GM18505 (cell line): ENCODE data around the gene AKR7A3.

Source experiments
- ATAC-seq: cut with Tn5 transposase; IDR thresholded peaks from one replicate; pipeline ENCODE4 v1.9.1; 2021; ENCODE audit not compliant: unreplicated experiment
- POLR2A ChIP-seq: IDR thresholded peaks from 4 replicates; pipeline ENCODE4 v1.6.1; 2011; ENCODE audit warnings: borderline replicate concordance; ENCODE audit not compliant: insufficient read depth, insufficient read length; ENCODE audit errors: extremely low read depth

Gene AKR7A3

DNA sequence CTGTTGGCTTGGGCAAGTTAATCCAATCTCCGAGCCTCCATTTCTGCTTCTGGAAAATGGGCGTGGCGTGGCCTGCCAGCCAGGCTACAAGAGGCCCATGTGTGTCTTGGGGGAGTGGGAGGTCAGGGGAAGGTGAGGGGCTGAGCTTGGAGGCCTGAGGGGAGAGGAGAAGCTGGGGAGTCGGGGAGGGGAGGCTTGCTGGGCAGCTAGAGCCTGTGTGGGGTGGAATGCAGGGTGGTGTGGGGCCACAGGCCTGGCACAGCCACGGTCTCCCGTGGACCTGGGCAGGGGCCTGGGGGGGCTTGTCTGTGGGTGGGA is 38.1 kb upstream of the AKR7A3 start:
- ATAC-seq, result no peak
- no peak for TF ChIP-seq POLR2A

DNA sequence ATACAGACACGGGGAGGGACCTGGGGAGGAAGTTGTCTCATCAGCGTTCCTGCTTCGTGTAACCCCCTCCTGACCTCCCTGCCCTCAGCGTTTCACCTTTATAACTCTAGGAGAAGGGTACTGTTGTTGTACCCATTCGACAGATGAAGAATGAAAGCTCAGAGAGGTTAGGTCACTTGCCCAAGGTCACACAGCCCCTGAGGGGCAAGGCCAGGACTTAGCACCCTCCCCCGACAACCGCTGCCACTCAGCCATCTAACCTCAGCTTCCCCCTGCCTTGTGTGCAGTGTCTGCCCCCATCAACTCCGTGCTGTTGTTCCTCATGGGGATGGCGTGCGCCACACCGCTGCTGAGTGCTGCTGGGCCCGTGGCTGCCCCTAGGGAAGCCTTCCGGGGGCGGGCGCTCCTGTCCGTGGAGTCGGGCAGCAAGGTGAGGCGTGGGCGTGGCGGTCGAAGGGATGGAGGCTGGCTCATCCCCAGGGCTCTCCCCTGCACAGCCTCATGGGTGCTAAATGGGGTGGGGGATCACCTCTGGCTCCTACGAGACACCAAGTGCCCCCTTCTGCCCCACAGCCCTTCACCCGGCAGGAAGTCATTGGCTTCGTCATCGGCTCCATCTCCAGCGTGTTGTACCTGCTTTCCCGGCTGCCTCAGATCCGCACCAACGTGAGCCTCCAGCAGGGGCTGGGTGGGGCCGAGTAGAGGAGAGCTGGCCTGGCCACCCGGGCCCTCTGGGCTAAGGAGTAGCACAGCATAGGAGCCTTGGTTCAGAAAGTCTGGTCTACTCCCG is 37.6 kb upstream of the AKR7A3 start:
- ATAC-seq, result no peak
- TF ChIP-seq POLR2A, result no peak

DNA sequence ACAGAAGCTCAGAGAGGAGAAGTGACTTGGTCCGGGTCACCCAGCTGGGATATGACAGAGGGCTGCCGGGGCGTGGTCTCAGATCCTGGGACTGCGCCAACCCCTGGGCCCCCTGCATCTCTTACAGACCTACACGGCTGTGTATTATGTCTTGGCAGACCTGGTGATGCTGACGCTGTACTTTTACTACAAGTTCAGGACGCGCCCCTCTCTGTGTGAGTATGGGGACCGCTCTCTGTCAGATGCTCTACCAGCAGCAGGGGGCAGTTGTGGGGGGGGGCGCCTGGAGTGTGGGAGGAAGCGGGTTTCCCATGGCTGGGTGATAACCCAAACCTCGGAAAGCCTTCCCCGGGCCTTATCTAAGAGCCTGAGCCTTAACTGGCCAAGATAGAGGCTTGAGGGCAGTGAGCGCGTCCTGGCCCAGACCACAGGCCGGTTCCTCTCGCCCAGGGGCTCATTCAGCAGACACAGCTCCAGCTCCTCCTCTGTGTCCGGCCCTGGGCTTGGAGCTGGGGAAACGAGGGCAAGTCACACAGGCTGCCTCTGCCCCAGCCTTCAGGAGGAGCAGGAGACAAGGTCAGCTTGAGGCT is 36.9 kb upstream of the AKR7A3 start:
- no peak for ATAC-seq
- TF ChIP-seq POLR2A, result no peak

- ATAC-seq, result no peak
- no peak for TF ChIP-seq POLR2A
Observed at GRCh38 chr1:19324665-19324990, 36.1 kb upstream of the AKR7A3 start.

- no peak for ATAC-seq
- no peak for TF ChIP-seq POLR2A
Observed at GRCh38 chr1:19323987-19324664, 35.6 kb upstream of the AKR7A3 start.

- no peak for TF ChIP-seq POLR2A
- ATAC-seq, result no peak
Observed at GRCh38 chr1:19322481-19322880, 33.9 kb upstream of the AKR7A3 start.

GRCh38 chr1:19321071-19321470 is 32.5 kb upstream of the AKR7A3 start:
- ATAC-seq, result no peak
- TF ChIP-seq POLR2A, result no peak

DNA sequence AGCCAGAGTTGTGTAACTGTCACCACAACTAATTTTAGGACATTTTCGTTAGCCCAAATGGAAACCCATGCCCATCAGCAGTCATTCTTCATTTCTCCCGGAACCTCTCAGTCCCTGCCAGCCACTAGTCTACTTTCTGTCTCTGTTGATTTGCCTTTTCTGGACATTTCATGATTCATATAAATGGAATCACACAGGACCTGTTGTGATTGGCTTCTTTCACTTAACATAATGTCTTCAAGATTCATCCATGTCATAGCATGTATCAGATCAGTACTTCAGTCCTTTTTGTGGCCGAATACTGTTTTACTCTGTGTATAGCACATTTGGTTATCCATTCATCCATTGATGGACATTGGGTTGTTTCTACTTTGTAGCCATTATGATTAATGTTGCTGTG is 30.6 kb upstream of the AKR7A3 start:
- no peak for ATAC-seq

GRCh38 chr1:19317126-19317910 is 28.7 kb upstream of the AKR7A3 start:
- ATAC-seq, result no peak
- no peak for TF ChIP-seq POLR2A

More for the DNA sequence above, 30.6 kb upstream of the AKR7A3 start:
- no peak for TF ChIP-seq POLR2A

DNA sequence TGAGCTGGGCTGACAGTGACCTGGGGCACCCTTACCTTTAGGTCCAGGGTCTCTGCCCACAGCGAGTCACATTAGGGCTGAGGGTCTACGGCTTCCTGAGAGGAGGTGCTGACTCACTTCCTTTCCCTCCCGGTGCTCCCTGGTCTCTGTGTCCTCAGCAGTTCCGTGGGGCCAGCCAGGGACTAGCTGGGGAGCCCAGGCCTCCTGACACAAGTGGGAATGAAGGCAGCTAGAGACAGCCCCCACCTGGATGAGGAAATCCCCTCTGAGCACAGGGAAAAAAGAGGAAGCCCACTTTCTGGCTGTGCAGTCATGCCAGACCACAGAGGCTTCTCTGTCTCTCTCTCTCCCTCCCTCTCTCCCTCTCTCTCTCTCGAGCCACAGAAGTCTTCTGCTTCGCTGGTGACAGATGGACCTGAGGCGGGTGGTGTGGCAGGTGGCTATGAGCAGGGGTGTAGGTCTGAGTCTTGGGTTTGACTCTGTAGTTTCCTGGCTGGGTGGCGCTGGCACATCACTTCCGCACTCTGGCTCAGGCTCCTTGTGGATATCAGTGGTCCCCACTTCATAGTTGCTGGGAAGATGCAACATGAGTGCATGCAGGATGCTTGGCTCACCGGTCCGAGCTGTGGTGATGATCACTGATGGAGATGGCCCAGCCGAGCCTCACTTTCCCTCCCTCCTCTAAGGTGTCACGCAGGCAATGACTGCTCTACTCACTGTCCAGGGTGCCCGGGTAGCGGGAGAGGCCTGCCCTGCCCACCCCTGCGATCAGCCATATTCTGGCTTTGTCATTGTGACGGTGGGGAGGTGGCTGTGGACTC is 27.0 kb upstream of the AKR7A3 start:
- TF ChIP-seq POLR2A, result no peak
- peak; percentile 34 for ATAC-seq

DNA sequence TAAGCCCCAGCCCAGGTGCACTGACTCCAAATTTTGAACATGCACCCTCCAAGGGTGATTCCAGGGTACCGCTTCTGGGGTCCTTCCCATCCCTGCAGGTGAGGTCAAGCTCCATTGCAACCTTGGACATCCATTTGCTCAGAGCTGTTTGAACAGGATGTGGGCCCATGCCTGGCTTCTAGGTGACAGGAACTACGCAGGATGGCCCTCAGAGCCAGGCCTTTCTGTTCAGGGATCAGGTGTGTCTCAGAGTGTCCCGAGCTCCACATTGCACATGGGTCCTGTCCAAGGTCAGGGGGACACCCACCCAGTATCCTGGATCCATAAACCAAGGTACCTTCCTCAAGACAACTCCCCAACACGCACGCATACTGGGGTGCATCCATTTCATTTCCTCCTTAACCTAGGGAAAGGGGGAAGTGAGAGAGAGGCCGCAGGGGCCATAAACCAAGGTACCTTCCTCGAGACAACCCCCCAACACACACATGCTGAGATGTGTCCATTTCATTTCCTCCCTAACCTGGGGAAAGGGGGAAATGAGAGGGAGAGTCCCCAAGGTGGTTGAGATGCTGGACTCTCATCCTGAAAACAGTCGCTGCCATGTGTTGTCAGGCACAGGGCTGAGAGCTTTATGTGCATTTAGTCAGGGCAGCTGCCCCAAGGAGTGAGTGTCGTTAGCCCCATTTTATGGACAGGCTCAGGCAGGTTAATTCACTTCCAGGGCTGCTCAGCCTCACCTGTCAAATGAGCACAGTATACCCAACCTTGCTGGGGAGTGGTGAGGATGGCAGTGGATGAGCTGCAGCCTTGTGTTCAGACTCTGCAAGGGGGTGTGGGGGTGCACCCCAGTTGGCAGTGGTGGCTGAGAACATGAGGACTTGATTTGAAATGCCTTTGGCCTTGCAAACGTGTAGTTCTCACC is 25.7 kb upstream of the AKR7A3 start:
- ATAC-seq, result no peak
- TF ChIP-seq POLR2A, result no peak

DNA sequence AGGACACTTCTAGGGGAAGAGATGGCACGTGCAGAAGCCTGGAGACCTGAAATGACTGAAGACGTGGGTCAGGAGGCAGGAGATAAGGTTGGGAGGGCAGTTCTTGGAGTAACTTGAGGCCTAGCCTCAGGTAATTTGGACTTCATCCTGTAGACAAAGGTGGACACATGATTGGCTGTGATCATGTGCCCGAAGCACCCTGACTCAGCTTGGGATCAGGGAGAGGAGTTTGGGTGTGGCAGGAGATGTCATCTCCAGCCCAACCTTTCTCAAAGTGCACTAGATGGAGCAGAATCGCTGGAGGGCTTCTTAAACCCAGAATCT is 25.0 kb upstream of the AKR7A3 start:
- no peak for TF ChIP-seq POLR2A
- ATAC-seq, result no peak

DNA sequence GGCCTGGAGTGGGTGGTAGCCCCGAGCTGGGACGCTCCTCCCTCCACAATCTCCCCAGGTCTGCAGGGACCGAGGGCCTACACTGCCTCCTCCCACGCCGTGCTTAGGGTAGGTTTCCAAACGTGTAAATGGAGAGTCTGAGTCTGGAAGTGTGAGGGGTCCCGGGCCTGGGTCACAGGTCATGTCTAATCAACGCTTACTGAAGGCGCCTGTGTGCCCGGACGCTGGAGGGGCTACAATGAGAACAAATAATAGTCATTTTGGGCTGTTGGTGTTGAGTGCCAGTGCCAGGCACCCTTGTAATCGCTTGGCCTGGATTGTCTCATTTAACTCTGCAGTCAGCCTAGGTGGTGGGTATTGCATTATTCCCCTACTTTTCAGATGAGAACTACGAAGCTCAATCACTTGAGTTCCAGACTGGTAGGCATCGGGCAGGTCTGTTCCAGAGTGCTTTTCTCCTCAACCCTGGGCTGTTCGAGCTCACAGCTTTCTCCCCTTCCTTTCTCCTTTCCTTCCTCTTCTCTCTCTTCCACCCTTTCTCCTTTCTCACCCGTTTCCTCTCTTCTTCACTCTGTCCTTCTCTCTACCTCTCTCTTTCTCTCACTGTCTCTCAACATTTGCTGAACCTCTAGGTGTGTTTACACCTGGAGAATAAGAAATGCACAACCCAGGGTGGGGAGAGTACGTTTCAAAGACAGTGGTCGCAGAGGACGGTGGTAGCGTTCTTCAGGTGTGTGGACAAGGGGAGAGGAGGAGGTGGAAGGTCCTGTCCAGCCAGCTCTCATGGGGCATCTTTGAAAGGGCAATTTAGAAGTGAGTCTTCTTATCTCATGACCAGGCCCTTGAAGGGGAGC is 24.4 kb upstream of the AKR7A3 start:
- ATAC-seq, result peak; percentile 24
- TF ChIP-seq POLR2A, result no peak
